ENCODE data around the gene TRMT112.
"Not testable (repeated sequence)": the region's sequence is repeated elsewhere in the genome, so short reads cannot be mapped to it uniquely, and the experiment has no call there.

TRMT112 gene

GRCh38 chr11:64331569-64332371, 14.4 kb upstream of the TRMT112 start:
- DNase-seq (ENCODE audit: low spot score), result peak; percentile 95

- no peak for DNase-seq (ENCODE audit: low spot score)
Observed at GRCh38 chr11:64330888-64331287, 13.5 kb upstream of the TRMT112 start.

DNA sequence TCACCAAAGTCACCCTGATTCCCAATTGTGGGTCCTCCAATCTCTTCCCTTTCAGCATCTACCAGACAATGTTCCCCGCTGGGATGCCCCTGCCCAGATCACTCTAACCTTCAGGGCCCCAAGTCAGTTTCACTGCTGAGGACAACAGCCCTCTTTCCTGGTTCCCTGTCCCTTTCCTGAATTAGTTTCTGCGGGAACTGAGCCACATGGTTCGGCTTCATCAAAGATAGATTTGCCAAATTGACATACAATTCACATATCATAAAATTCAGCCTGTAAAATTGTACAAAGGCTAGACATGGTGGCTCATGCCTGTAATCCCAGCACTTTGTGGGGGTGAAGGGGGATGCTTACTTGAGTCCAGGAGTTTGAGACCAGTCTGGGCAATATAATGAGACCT, 10.6 kb upstream of the TRMT112 start:
- no peak for DNase-seq (ENCODE audit: low spot score)

- no peak for DNase-seq (ENCODE audit: low spot score)
Observed at GRCh38 chr11:64327375-64327774, 10.0 kb upstream of the TRMT112 start.

- no peak for DNase-seq (ENCODE audit: low spot score)
Observed at GRCh38 chr11:64324692-64325469, 7.5 kb upstream of the TRMT112 start.

- DNase-seq (ENCODE audit: low spot score), result not testable (repeated sequence)
Observed at GRCh38 chr11:64323984-64324383, 6.6 kb upstream of the TRMT112 start.

DNA sequence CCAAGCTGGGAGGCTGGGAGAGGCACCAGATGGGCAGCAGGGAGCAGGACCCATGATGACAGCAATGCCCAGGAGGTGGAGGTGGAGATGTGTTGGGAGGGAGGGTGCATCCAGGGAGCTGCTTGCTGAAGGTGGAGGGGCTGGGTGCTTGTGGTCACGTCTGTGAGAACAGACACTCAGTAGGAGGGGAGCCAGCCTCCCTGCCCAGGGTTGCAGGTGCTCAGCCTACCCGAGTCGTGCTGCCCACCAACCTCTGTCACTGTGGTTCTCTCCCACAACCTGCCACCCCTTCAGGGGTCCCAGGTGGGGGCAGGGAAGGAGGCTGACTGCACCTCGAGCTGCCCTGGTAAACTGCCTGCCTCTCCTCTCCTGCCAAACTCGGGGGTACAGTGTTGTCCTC, 6.0 kb upstream of the TRMT112 start:
- DNase-seq (ENCODE audit: low spot score), result no peak

- no peak for DNase-seq (ENCODE audit: low spot score)
Observed at GRCh38 chr11:64322925-64323260, 5.5 kb upstream of the TRMT112 start.

DNA sequence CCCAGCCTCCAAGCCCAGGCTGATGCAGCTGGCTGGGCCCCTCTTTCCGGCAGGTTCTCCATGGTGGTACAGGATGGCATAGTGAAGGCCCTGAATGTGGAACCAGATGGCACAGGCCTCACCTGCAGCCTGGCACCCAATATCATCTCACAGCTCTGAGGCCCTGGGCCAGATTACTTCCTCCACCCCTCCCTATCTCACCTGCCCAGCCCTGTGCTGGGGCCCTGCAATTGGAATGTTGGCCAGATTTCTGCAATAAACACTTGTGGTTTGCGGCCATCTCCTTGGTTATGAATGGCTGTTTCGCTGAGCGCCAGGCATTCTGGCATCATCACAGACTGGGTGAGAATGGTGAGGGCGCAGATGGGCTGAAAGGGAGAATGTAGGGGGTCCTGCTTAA, 4.2 kb upstream of the TRMT112 start:
- no peak for DNase-seq (ENCODE audit: low spot score)

GRCh38 chr11:64321026-64321425, 3.7 kb upstream of the TRMT112 start:
- DNase-seq (ENCODE audit: low spot score), result no peak

- DNase-seq (ENCODE audit: low spot score), result no peak
Observed at GRCh38 chr11:64320556-64320955, 3.2 kb upstream of the TRMT112 start.

- DNase-seq (ENCODE audit: low spot score), result no peak
Observed at GRCh38 chr11:64318766-64319761, 1.7 kb upstream of the TRMT112 start.

DNA sequence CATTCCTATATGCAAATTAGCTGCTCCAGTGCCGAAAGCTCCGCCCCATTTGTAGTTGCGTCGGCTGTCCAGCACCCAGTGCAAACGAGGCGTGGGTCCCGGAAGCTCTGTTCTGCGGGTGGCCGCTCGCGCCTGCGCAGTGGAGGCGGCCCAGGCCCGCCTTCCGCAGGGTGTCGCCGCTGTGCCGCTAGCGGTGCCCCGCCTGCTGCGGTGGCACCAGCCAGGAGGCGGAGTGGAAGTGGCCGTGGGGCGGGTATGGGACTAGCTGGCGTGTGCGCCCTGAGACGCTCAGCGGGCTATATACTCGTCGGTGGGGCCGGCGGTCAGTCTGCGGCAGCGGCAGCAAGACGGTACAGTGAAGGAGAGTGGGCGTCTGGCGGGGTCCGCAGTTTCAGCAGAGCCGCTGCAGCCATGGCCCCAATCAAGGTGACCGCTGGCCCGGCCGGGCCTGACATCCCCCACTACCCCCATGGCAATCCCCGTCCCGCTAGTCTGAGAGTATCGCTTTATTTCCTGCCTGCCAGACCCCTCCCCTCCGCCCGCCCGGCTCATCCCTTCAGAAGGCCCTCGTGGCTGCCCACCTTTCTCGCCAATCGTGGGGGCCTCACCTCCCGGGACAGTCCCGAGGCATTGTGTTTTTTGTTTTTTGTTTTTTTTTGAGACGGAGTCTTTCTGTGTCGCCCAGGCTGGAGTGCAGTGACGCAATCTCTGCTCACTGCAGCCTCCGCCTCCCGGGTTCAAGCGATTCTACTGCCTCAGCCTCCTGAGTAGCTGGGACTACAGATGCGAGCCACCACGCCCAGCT, 804 bp upstream of the TRMT112 start, which contains the start of gene PRDX5:
Gene PRDX5 (plus strand): TSS at position 161 of the 805 bp plus-strand sequence. CDS start 95 bp downstream, at position 256.
- DNase-seq (ENCODE audit: low spot score), result peak; percentile 97

DNA sequence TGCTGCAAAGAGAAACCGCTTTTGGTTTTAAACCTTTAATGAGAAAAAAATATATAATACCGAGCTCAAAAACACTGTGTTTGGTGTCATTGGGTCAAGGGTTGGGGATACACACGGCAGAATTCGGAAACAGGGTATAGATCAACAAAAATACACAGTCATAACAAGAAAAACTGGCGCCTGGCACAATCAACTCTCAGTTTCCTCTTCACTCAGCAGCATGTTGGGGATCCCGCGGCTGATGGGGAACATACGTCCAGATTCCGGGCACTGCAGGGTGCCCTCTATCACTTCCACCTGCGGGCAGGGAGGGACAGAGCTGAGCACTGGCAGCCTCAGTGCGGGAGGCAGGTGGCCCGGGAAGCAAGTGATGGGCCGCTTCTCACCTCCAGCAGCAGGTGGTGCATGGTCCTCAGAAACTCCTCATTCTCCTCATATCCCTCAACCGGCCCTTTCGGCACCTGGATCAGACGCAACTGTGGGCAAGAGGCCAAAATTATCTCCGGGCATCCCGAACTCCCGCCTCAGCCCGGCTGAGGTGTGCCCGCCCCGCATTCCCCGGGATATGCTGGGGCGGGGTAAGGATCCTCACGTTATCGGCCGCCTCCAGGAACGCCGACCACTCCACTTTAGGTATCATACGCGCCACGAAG, 561 bp downstream of the TRMT112 start:
- DNase-seq (ENCODE audit: low spot score), result peak; percentile 62

GRCh38 chr11:64315667-64316526, 1.5 kb downstream of the TRMT112 start:
- DNase-seq (ENCODE audit: low spot score), result not testable (repeated sequence)

- DNase-seq (ENCODE audit: low spot score), result no peak
Observed at GRCh38 chr11:64314805-64315561, 2.4 kb downstream of the TRMT112 start.

GRCh38 chr11:64314146-64314804, 3.1 kb downstream of the TRMT112 start:
- DNase-seq (ENCODE audit: low spot score), result peak; percentile 45

GRCh38 chr11:64313491-64314145, 3.7 kb downstream of the TRMT112 start:
- DNase-seq (ENCODE audit: low spot score), result no peak
